GM18867 (cell line): Measurements from ENCODE around the gene MYH15.
"Not testable (repeated sequence)": the region's sequence is repeated elsewhere in the genome, so short reads cannot be mapped to it uniquely, and the experiment has no call there.

ENCODE experiments used
- ATAC-seq: cut with Tn5 transposase; IDR thresholded peaks from one replicate; pipeline ENCODE4 v1.9.1; 2021; ENCODE audit warnings: mild to moderate bottlenecking, moderate library complexity; ENCODE audit not compliant: unreplicated experiment

Gene MYH15

DNA sequence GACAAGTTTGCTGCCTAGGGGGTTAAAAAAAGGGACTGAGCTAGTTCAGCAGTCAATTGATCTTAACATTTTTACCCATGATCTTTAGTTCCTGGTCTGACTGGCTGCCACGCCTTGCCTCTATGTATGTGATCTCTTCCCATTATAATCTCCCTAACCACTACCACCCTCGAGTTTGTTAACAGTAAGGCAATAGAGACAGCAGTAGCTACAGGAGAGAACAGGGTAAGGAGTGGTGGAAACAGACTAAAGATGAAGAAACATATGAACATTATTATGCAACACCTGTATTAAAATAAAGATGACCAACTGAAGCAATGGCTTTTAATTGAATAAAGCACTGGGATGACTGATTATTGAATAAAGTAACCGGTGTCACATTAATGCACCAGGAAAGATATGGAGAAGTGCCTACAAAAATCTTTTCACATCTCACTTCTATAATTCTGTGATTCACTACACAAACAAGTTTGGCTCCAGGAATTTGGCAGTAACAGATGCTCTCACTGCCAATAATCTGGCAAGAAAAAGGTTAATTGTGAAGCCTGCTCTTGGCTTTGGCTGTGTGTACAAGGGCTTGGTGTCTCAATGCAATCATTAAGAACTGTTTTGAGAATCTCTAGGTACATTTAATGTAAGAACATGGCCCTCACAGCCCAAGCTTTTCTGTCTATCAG is 118.3 kb downstream of the MYH15 start:
- no peak for ATAC-seq

DNA sequence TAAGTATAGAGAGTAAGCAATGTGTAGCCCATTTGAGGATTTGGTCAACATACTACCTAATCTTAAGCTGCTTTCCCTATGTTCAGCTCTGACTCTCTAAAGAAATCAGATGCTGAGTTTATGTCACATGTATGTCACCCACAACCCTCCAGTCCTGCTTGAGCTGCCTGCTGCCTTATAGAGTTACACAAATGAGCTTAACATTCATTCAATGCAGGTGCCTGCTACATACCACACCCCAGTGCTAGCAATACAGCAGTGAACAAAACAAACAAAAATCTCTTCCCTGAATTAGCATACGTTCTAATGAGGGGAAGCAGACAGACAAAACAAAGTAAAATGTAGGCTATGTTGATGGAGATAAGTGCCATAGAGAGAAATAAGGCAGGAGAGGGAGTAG is 121.0 kb downstream of the MYH15 start:
- peak; percentile 19 for ATAC-seq

DNA sequence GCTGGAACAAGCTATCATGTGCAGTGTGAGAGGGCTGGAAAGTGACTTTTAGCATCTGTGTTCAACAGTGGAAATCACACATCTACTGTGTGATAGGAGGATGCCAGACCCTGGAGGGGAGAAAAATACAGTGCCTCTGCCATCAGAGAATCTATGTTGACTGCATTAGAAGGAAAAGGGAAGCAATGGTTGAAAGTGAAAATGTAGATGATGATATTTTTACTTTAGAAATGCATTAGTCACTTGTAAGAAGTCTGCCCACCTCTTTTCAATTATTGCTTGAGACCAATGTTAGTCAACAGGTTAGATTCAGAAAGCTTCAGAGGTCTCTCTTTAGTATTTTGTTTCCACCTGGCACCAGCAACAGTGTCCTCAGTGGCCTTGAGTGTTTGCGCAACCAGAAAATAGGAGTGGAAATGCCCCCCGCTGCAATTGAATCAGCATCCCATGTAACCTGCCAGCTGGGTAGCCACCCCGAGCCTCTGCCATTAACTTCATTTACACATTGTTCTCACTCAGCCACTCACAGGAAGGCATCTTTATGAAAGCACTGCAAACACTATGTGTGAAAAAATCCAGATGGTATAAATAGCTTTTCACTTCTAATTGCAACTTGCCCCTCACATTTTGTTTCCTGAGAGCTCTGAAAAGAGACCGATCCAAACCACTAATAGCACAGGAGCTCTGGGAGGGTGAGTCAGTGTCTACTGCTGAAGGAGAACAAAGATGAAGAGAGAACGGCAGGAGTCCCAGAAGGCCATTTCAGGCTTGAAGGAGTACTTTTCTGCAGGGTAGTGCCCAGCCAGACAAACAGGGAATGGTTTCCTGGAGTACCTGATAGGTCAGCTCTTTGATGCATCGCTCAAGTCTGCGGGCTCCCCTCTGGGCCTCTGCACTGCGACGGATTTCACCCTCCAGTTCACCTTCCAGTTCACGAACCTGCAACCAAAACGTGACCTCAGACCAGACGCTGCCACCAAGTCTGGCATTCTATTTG is 122.0 kb downstream of the MYH15 start:
- peak; percentile 76 for ATAC-seq

DNA sequence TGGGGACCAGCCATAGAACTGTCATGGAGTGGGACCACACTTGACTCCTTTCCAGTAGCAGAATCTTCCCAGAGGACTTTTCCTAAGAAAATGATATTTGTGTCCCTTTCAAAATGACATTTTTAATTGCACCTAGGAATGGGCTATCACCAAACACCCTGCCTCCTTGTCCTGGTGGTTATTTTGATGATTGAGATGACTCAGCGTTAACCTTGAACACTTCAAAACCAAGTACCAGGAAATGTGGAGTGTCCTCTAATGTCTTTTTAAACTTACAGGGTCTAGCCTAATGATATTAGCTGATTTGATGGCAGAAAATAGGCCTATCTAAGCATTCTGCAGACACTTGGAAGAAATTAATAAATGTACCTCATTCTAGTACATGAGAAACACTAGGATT is 123.3 kb downstream of the MYH15 start:
- no peak for ATAC-seq

DNA sequence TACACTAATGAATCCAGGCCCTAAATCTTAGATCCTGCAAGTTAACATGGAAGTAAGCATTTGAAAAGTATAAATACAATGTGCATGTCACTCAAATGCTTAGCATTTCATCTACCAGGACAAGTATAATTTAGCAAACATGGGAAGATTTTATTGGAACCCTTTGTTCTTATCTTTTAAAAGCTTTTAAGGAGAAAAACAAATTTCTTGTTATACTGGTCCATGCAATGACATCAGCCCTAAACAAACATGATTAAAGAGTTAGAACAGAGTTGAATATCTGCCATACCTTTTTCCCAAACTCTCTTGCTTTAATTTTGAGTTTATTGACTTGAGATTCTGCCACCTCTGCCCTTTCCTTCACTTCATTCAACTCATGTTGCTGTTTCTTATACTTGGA is 127.1 kb downstream of the MYH15 start:
- ATAC-seq, result no peak

GRCh38 chr3:108381529-108382140 is 128.8 kb downstream of the MYH15 start:
- no peak for ATAC-seq

GRCh38 chr3:108380128-108380795 is 130.1 kb downstream of the MYH15 start:
- ATAC-seq, result no peak

DNA sequence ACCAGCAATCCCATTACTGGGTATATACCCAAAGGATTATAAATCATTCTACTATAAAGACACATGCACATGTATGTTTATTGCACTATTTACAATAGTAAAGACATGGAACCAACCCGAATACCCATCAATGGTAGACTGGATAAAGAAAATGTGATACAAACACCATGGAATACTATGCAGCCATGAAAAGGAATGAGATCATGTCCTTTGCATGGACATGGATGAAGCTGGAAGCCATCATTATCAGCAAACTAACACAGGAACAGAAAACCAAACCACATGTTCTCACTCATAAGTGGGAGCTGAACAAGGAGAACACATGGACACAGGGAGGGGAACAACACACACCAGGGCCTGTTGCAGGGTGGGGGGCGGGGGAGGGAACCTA is 131.4 kb downstream of the MYH15 start:
- not testable (repeated sequence) for ATAC-seq

GRCh38 chr3:108378153-108378951 is 132.0 kb downstream of the MYH15 start:
- peak; percentile 78 for ATAC-seq

DNA sequence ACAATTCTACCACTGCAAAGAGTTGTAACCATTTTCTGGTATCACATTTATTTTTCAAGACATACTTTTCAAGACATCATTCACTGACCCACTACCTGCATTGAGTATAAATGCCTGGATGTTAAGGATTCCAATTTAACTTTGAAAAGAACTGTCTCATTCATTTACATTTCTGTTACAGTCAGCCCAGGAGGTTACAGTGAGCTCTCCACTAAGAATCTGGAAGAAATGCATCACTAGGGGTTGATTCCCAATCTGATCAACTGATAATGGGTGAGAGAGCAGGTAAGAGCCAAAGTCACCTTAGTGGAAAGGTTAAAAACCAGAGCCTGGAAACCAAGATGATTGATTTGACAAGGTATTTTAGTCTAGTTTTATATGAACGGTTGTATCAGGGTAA is 133.0 kb downstream of the MYH15 start:
- ATAC-seq, result no peak

DNA sequence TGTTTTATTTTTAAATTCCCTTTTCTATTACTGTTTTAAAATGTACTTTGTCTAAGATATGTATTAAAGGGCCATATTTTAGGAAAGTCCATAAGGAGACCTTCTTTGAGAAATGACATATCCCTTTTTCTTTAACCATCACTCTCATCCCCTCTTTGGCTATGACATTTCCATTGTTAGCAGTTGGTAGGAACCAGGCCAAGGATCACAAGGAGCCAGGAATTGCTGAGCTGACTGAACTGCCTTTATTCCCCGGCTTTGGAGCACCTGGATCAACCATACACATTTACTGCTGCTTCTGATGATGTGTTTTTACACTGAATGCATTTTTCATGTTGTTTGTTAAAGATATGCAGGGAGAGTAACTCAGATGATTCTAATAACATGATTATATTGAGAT is 134.4 kb downstream of the MYH15 start:
- no peak for ATAC-seq

GRCh38 chr3:108359011-108359410 is 151.4 kb downstream of the MYH15 start:
- no peak for ATAC-seq

GRCh38 chr3:108357042-108357441 is 153.4 kb downstream of the MYH15 start:
- no peak for ATAC-seq

GRCh38 chr3:108354562-108354961 is 155.8 kb downstream of the MYH15 start:
- ATAC-seq, result no peak

DNA sequence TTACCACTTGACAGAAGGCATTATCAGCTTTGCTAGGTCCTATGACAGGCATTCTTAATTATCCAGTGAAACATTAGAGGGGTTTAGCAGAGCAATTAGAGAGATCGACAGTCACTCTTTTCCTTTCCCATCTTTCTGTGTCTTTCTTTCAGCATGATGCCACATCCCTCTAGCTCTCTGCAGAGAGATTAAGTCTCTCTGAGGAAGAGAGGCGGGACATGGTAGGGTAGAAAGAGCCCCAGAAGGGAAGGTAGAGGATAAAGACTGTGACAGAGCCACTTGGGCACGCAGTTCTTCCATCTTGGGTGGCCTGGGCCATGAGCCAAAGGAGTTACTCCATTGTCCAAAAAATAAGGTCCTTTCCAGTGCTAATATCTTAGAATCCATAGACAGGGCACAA is 158.2 kb downstream of the MYH15 start:
- ATAC-seq, result no peak

GRCh38 chr3:108346301-108347227 is 163.8 kb downstream of the MYH15 start:
- no peak for ATAC-seq

DNA sequence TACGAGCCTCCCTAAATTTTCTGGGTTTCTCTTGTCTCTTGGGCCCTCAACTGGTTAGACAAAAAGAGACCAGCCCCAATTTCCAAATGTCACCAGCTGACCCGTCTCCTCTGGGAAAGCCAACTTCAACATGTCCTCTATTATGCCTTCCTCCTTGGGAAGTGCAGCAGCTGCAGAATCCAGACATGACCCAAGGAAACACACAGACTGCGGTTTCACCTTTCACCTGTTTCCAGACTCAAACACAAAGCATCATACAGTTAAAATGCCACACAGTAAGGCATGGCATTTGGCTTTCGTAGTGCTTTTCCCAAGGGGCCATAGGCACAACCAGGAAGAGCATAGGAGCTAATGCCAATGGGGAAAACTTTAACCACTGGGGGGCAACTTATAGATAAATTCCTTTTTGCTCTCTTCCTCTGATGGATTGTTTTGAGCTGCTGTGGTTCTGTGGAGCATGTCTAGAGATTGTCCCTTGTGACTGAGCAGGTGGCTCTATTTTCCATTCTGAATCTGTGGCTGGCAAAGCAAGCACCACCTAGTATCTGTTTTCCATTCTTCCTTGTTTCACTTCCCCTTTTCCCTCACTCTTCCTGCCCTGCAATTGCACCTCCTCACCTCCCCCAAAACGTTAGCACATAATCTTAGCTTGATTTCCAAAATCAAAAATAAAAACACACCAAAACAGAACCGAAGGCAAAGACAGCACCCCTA is 164.7 kb downstream of the MYH15 start:
- no peak for ATAC-seq

DNA sequence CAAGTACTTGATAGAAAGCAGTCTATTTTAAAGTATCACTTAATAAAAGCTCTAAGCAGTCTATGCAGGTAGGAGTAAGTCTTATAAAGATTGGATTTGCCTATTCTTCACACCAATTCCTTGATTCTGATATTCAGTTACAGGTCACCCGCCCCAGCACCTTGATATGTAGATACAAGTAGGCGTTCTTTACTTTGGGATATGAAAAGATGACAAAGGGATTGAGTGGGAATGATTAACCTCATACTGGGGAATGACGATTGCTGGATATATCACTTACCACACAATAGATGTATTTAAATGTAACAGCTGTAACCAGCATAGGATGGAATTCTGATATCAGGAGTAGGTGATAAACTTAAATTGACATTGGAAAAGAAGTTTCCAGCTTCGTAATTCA is 166.9 kb downstream of the MYH15 start:
- ATAC-seq, result no peak
